Measurements from ENCODE around the gene NPIPA3.
"Not testable (repeated sequence)": the region's sequence is repeated elsewhere in the genome, so short reads cannot be mapped to it uniquely, and the experiment has no call there.

DNA sequence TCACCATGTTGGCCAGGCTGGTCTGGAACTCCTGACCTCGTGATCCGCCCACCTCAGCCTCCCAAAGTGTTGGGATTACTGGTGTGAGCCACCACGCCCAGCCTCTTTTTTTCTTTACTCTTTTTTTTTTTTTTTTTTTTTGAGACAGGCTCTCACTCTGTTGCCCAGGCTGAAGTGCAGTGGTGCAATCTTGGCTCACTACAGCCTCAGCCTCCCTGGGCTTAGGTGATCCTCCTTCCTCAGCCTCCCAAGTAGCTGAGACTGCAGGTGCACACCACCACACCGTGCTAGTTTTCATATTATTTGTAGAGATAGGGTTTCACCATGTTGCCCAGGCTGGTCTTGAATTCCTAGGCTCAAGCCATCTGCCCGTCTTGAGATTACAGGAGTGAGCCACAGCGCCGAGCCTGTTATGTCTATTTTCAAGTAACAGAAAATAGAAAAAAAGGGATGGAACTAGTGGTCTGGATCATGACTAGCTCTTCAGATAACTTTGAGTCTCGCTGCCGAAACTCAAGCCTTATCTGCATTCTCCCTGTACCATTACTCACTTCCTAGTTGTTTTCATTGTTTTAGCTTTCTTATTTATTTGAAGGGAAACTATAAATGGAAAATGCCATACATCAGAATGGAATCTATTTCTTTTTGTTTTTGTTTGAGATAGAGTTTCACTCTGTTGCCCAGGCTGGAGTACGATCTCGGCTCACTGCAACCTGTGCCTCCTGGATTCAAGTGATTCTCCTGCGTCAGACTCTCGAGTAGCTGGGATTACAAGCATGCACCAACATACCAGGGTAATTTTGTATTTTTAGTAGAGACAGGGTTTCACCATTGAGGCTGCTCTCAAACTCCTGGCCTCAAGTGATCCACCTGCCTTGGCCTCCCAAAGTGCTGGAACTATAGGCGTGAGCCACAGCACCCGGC, 17.1 kb upstream of the NPIPA3 start:
- TF ChIP-seq, protein P1, sequence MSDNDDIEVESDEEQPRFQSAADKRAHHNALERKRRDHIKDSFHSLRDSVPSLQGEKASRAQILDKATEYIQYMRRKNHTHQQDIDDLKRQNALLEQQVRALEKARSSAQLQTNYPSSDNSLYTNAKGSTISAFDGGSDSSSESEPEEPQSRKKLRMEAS (IDR thresholded peaks at IDR 0.05; ENCODE audit: low read depth, low read length): not testable (repeated sequence)
- TF ChIP-seq, protein P2, sequence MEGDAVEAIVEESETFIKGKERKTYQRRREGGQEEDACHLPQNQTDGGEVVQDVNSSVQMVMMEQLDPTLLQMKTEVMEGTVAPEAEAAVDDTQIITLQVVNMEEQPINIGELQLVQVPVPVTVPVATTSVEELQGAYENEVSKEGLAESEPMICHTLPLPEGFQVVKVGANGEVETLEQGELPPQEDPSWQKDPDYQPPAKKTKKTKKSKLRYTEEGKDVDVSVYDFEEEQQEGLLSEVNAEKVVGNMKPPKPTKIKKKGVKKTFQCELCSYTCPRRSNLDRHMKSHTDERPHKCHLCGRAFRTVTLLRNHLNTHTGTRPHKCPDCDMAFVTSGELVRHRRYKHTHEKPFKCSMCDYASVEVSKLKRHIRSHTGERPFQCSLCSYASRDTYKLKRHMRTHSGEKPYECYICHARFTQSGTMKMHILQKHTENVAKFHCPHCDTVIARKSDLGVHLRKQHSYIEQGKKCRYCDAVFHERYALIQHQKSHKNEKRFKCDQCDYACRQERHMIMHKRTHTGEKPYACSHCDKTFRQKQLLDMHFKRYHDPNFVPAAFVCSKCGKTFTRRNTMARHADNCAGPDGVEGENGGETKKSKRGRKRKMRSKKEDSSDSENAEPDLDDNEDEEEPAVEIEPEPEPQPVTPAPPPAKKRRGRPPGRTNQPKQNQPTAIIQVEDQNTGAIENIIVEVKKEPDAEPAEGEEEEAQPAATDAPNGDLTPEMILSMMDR (IDR thresholded peaks at IDR 0.05; ENCODE audit: low read depth, low read length): not testable (repeated sequence)
- not testable (repeated sequence) for TF ChIP-seq POLR2A (IDR thresholded peaks at IDR 0.05; ENCODE audit: extremely low read depth, insufficient read length); MYC (IDR thresholded peaks at IDR 0.05; ENCODE audit: low read depth, low read length)

All from NB4 (cell line).